ENCODE measurements around the gene SNCA. TPM values are rescaled to one million over a fixed set of nuclear protein-coding genes. Genes with fewer than 3 reads are reported as not detected.

Gene SNCA
- total and polyA plus RNA-seq, 2 of the 8 experiments (the other 6 are each of a cell fraction or from before 2014, with no cell fraction given), result 8.5 to 16.8 TPM

- H3K18ac ChIP-seq (ENCODE audit: extremely low read depth, low read length), result no peak overlapping the region
- H3K79me2 ChIP-seq (ENCODE audit: control insufficient read depth in 1 of 2, insufficient read depth in 2 of 2, low read length in 2 of 2), result no peaks in the 10 kb centered on the region
- FAIRE-seq, result no peak
- H2BK20ac ChIP-seq (ENCODE audit: low read length), result no peak overlapping the region
- no peak overlapping the region for H3K14ac ChIP-seq (ENCODE audit: insufficient read length)
- ChIA-PET POLR2A (ENCODE audit: partially characterized antibody) (no interaction called here), CTCF (ENCODE audit: partially characterized antibody) (interaction anchor here (1.6 kb wide), 1 partner anchor 15 kb away, joined by 5 read pairs; no protein-coding TSS in a partner anchor)
- no peaks in the 10 kb centered on the region for H4K20me1 ChIP-seq (replicated peaks in 1 of 2; ENCODE audit: control insufficient read depth in 1 of 2, insufficient read depth in 2 of 2, low read length in 2 of 2)
- H4K5ac ChIP-seq (ENCODE audit: insufficient read length, low read depth, low read length), result no peak overlapping the region
- H2AK5ac ChIP-seq (ENCODE audit: low read depth, low read length), result no peak overlapping the region
- H3K56ac ChIP-seq (replicated peaks; ENCODE audit: insufficient read length, low read depth, low read length), result no peak overlapping the region
- WGBS, 2 experiments (ENCODE audit: extremely low coverage in 1 of 2, insufficient coverage in 1 of 2, insufficient read length in 1 of 2, insufficient replicate concordance in 2 of 2, low coverage in 1 of 2, low lambda C conversion rate in 2 of 2, missing lambda C conversion rate in 1 of 2), result 88% methylated on average over 6 of the region's 6 CpGs; no CpG with 5 or more reads in 1 of the 2 experiments
- no peak overlapping the region for H2BK120ac ChIP-seq (replicated peaks; ENCODE audit: low read depth, low read length)
- H4K91ac ChIP-seq (replicated peaks; ENCODE audit: insufficient read length, low read length), result no peak overlapping the region
- no peaks in the 10 kb centered on the region for H3K9me3 ChIP-seq (ENCODE audit: insufficient read depth in 2 of 2, low read depth in 1 of 2, low read length in 1 of 2)
- H4K8ac ChIP-seq (ENCODE audit: extremely low read depth, insufficient read depth, low read length), result no peak overlapping the region
- H3K4me1 ChIP-seq (replicated peaks in 1 of 4; ENCODE audit: control insufficient read depth in 3 of 4, insufficient read depth in 4 of 4, low read length in 3 of 4), result peaks cover 0 to 4% (median 2%) of the 10 kb centered on the region in 4 experiments; a peak in 3 of 7 replicates
- no peak overlapping the region for H3K4ac ChIP-seq (replicated peaks; ENCODE audit: insufficient read length, low read depth, low read length)
- H3K4me3 ChIP-seq (ENCODE audit: extremely low read depth in 1 of 4, insufficient read depth in 2 of 4, low read depth in 3 of 4, low read length in 4 of 4), result no peak overlapping the region
- H2BK12ac ChIP-seq (ENCODE audit: low read depth, low read length), result no peak overlapping the region
- H2BK5ac ChIP-seq (ENCODE audit: low read depth, low read length), result no peak overlapping the region
- H3K4me2 ChIP-seq (ENCODE audit: insufficient read depth in 1 of 2, low read depth in 2 of 2, low read length in 2 of 2), result no peak overlapping the region
- DNase-seq (ENCODE audit: low read depth in 1 of 2, low spot score in 2 of 2), result no peak
- no peak overlapping the region for H2BK15ac ChIP-seq (ENCODE audit: low read length)
- H2AFZ ChIP-seq (ENCODE audit: low read length), result no peak overlapping the region
- no peaks in the 10 kb centered on the region for H3K36me3 ChIP-seq (ENCODE audit: control insufficient read depth in 2 of 4, insufficient read depth in 4 of 4, low read length in 3 of 4)
- no peaks in the 10 kb centered on the region for H3K23me2 ChIP-seq (ENCODE audit: low read depth, low read length)
- no peak overlapping the region for H3K27ac ChIP-seq (ENCODE audit: low read depth, low read length)
- no peak overlapping the region for H3K9ac ChIP-seq (replicated peaks in 1 of 4; ENCODE audit: extremely low read depth in 1 of 4, low read depth in 3 of 4, low read length in 3 of 4)
- no peaks in the 10 kb centered on the region; the same call in 1 of the 2 replicates for H3K79me1 ChIP-seq (ENCODE audit: low read depth, low read length)
- H3K23ac ChIP-seq (ENCODE audit: insufficient read length), result no peak overlapping the region
- no peaks in the 10 kb centered on the region for H3K27me3 ChIP-seq (replicated peaks in 1 of 4; ENCODE audit: control insufficient read depth in 3 of 4, extremely low read depth in 1 of 4, insufficient read depth in 3 of 4, low read length in 3 of 4)
- TF ChIP-seq POLR2A (IDR thresholded peaks at IDR 0.05; ENCODE audit: control extremely low read depth in 1 of 2, low read depth in 2 of 2, low read length in 2 of 2), result no peak
- TF ChIP-seq, protein P1, sequence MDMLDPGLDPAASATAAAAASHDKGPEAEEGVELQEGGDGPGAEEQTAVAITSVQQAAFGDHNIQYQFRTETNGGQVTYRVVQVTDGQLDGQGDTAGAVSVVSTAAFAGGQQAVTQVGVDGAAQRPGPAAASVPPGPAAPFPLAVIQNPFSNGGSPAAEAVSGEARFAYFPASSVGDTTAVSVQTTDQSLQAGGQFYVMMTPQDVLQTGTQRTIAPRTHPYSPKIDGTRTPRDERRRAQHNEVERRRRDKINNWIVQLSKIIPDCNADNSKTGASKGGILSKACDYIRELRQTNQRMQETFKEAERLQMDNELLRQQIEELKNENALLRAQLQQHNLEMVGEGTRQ (IDR thresholded peaks at IDR 0.05; ENCODE audit: low read length), result no peak
- TF ChIP-seq POU5F1 (IDR thresholded peaks at IDR 0.05; ENCODE audit: low read depth, low read length), result no peak
Observed at GRCh38 chr4:89703829-89704590, 133.0 kb downstream of the SNCA start.
